KOPT-K1 (cell line): ENCODE results near the gene HERC2.

Source experiments
- H3K27ac ChIP-seq: fragments of 200-600 bp; sonication (generic); 2 replicates; pipeline ENCODE4 v1.5.1; 2016; ENCODE audit warnings: antibody characterized with exemption, mild to moderate bottlenecking, low read depth, low read length; ENCODE audit not compliant: poor library complexity, severe bottlenecking
- H3K36me3 ChIP-seq: fragments of 200-600 bp; sonication (generic); 2 replicates; pipeline ENCODE4 v1.5.1; 2017; ENCODE audit warnings: antibody characterized with exemption, mild to moderate bottlenecking, low read length, moderate library complexity; ENCODE audit not compliant: insufficient read depth
- H3K9me3 ChIP-seq: fragments of 200-600 bp; sonication (generic); 2 replicates; pipeline ENCODE4 v1.5.1; 2017; ENCODE audit warnings: antibody characterized with exemption, low read length, mild to moderate bottlenecking; ENCODE audit not compliant: insufficient read depth, poor library complexity, severe bottlenecking

The HERC2 gene

DNA sequence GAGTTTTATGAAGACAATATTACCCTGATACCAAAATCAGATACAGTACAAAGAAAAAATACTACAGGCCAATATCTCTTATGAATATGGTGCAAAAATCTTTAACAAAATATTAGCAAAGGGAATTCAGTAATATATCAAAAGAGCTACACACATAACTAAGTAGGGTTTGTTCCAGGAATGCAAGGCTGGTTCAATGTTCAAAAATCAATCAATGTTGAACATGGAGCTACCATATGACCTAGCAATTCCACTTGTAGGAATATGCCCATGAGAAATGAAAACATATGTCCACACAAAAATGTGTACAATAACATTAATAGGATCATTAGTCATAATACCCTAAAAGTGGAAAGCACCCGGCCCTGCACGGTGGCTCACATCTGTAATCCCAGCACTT, 230.7 kb downstream of the HERC2 start:
- Histone ChIP-seq H3K9me3 (peaks cover 22% of the 10 kb centered on the region), H3K36me3 (no peaks in the 10 kb centered on the region), H3K27ac (no peak overlapping the region)

DNA sequence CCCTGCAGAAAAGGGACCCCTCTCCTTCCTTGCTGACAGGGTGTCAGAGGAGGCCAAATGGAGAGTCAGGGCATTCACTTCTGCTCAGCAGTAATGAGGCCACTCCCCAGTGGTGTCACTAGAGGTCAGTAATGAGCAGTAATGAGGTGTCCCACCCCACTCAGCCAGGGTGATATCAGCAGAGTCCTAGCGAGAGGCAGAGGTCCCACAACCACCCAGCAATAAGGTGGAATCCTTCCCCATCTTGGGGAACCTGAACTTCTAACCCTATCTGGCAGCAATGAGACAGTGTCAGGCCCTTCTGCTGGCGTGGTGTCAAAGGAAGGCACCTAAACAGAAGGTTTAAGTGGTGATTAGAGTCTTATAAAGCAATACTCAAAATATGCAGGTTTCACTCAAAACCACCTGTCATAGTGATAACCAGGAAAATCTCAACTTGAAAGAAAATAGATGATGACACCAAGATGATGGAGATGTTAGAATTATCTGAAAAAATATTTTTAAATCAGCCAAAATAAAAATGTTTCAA, 235.7 kb downstream of the HERC2 start:
- H3K27ac ChIP-seq: no peak overlapping the region

DNA sequence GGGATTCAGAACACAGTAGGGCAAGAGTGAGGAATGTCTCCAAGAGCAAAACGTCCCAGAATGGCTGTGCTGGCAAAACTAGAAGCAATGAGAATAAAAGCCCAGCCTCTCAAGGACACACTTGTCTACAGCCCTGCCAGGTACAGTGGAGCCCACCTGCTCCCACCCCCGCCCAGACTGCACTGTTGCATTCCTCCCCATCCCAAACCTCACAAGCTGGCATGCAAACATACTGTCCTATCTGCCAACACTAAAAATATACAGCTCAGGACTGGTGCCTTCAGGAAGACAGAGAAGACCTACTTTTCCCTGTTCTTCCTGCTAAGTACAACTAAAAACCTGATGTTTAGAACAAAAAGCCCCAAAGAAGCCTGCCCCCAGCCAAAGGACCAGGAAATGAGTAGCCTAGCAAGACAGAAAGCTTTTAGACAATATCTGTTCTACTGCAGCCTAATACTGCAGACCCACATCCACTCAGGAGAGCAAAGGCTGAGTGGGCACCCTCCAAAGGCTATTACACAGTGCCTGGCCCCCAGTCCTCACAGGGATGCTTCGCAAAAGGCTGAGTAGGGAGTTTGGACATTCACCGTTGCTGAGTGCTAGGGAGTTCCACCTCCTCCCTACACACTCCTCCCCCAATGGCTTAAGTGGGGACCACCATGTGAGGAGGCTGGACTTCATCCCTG, 236.3 kb downstream of the HERC2 start:
- peaks cover 9% of the 10 kb centered on the region for H3K9me3 ChIP-seq
- H3K36me3 ChIP-seq: no peaks in the 10 kb centered on the region
- H3K27ac ChIP-seq: no peak overlapping the region

More for the DNA sequence above, 235.7 kb downstream of the HERC2 start:
- Histone ChIP-seq H3K9me3 (peaks cover 13% of the 10 kb centered on the region), H3K36me3 (no peaks in the 10 kb centered on the region)

DNA sequence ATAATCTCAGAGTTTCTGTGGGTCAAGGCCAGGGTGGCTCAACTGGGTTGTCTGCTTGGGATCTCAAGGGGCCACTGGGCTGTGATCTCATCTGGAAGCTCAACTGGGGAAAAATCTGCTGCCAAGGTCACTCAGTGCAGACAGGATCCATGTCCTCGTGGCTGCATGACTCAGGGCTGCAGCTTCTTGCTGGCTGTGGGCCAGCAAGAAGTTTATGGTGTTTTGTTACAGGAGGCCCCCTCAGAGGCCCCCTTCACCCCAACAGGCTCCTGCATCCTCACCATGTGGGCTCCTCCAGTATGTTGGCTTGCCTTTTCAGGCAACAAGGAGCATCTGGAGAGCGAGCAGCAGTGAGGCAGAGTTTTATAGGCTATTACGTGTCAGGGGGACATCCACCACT, 237.4 kb downstream of the HERC2 start:
- H3K27ac ChIP-seq: no peak overlapping the region
- peaks cover 4% of the 10 kb centered on the region for H3K9me3 ChIP-seq
- H3K36me3 ChIP-seq: no peaks in the 10 kb centered on the region

DNA sequence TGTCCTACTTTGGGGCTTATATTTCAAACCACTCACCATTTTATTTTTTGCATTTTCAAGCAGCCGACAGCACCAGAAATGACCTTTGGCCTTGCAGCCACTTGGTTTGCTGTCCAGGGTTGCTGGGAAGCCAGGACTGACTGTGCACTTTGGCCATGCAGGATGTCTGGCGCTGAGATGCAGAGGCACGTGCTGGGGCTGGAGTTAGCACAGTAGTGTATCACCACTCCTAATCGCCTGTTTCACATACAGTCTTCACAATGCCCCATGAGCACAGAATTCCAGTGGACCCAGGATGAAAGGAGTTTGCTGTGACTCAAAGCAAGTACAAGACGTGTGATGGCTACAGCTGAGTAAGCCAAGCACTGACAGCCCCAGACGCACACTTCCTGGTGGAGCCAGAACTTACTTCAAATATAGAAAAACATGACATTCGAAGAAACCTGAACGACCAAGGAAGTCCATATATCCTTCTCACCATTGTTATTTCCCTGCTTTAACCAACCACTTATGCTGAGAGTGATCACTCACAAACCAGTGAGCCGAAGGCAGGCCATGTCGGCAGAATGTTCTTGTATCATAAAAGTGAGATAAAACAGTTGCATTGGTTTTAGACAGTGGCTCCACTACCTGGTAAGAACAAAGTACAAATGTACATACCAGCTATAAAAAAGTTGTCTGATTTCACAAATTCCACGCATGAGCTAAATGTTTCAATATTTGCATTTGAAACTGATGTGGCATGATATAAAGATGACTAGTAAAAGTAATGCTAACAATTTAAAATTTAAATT, 238.9 kb downstream of the HERC2 start:
- no peaks in the 10 kb centered on the region for H3K36me3 ChIP-seq
- no peaks in the 10 kb centered on the region for H3K9me3 ChIP-seq
- no peak overlapping the region for H3K27ac ChIP-seq

DNA sequence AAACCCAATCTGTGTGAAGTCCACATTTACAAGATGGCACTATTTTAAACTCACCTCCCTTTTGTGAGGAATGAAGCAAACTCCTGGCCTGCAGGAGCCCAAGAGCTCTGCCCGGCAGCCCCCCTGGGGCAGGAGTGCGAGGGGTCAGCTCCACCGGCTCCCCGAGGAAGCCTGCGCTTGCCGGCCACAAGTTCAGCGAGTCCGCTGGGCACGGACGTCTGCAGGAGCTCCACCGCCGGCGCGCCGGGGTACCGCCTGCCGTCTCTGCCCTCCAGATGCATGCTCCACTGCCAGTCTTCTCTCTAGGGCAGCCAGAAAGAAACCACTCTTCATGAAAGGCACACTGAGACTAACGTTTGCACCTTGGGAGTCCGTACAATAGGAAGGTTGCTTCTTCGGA, 240.4 kb downstream of the HERC2 start:
- H3K27ac ChIP-seq: no peak overlapping the region

DNA sequence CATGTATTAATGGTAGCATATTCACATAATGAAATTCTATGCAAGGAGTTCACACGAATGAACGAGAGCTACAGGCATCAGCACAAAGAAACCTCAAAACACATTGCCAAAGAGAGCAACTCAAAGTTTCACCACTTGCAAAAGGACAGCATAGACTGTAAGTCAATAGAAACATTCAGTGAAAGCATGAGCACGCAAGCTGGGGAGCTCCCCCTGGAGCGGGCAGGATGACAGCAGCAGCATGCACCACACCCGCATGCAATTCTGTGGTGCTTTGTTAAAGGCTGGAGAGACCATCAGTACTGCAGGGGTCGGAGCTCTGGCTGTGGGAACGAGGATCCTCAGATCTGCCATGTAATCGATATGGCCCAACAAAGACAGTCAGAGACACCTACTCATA, 241.6 kb downstream of the HERC2 start:
- Histone ChIP-seq H3K9me3 (no peaks in the 10 kb centered on the region), H3K27ac (no peak overlapping the region), H3K36me3 (no peaks in the 10 kb centered on the region)

More for the DNA sequence above, 240.4 kb downstream of the HERC2 start:
- Histone ChIP-seq H3K36me3 (no peaks in the 10 kb centered on the region), H3K9me3 (no peaks in the 10 kb centered on the region)

DNA sequence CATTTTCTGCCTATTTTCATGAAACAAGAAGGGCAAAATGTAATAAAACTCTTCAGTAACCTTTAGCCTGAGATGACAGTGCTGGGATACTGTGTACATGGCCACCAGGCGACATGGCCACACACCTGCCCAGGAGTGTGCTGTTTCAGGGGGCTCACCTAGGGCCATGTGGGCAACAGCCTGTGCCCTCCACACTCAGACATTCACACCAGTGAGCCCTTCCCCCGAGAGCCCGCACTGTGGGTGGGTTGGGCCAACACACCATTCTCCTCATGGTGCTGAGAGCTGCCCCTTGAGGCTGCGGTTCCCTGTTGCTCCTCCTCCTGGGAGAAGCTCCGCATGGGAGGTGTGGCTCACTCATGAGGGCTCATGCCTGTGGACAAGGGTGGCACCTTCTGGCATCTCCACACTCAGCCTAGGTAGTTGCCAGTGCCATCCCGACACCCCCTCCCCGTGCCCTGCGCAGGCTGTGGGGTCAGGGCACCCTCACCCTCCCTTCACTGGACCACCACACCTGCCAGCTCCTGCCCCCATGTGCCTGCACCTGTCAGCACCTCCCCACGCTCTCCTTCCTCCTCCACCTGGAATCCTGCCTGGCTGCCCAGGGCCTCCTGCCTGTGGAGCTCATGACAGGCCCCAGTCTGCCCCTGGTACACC, 242.5 kb downstream of the HERC2 start:
- Histone ChIP-seq H3K36me3 (no peaks in the 10 kb centered on the region), H3K27ac (no peak overlapping the region), H3K9me3 (no peaks in the 10 kb centered on the region)

DNA sequence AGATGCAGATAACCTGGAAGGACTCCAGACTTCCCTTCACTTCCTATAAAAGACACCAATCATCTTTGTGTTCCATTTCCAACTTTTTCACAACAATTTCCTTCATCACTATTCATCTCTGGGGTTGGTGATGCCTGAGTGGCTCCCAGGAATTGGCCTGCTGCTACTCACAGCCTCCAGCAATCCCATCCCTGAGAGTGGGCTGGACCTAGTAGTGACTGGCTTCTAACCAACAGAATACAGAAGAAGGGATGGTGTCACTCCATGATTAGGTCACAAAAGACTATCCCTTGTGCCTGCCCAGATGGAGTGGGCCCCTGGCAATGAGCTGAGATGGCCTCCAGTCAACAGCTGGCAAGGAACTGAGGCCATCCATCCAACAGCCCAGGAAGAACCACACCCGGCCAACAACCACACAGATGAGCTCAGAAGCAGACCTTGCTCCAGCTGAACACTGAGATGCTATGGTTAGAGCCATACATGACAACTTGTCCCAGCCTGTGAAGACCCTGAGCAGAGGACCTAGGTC, 243.7 kb downstream of the HERC2 start:
- H3K36me3 ChIP-seq: no peaks in the 10 kb centered on the region
- H3K27ac ChIP-seq: no peak overlapping the region
- H3K9me3 ChIP-seq: no peaks in the 10 kb centered on the region

DNA sequence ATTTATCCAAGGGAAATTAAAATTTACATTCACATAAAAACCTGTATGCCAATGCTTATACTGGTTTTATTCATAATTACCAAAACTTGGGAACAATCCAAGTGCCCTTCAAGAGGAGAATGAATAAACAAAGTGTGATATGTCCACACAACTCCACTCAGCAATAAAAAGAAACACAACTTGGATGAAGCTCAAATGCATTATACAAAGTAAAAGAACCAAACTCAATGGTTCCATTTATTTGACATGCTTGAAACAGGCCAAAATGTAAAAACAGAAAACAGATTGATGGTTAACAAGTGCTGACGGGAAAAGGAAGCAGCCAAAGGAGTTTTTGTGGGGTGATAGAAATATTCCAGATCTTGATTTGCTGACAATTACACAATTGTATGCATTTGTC, 246.4 kb downstream of the HERC2 start:
- Histone ChIP-seq H3K9me3 (no peaks in the 10 kb centered on the region), H3K36me3 (no peaks in the 10 kb centered on the region), H3K27ac (no peak overlapping the region)

DNA sequence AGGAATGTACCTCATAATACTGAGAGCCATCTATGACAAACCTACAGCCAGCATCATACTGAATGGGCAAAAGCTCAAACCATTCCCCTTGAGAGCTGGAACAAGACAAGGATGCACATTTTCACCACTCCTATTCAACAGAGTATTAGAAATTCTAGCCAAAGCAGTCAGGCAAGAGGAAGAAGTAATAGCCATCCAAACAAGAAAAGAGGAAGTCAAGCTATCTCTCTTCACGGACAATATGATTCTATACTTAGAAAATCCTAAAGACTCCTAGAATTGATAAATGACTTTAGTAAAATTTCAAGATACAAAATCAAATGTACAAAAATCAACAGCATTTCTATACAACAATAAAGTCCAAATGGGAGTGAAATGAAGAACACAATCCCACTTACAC, 253.0 kb downstream of the HERC2 start:
- no peak overlapping the region for H3K27ac ChIP-seq
- H3K36me3 ChIP-seq: no peaks in the 10 kb centered on the region
- H3K9me3 ChIP-seq: no peaks in the 10 kb centered on the region

DNA sequence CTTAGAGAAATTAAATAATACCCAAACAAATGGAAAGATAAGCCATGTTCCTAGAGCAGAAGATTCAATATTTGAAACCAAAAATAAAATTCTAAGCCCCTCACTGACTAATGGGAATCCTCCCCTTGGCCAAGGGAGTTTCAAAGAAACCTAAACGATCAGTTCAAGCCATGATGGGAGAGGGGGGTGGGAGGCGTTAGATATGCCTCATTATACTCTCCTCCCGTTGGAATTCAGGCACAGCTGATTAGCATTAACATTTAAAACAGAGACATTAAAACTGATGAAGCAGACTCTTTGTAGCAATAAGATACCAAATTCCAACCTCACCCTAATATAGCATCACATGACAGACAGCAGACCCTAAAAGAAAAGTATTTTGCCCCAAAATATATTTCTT, 255.7 kb downstream of the HERC2 start:
- Histone ChIP-seq H3K9me3 (no peaks in the 10 kb centered on the region), H3K36me3 (no peaks in the 10 kb centered on the region), H3K27ac (no peak overlapping the region)
